A673 (cell line): ENCODE data around the gene XIRP2. TPM values are rescaled to one million over a fixed set of nuclear protein-coding genes. Genes with fewer than 3 reads are reported as not detected.

Experiments
- BruUV-seq: library from RNA; stranded (reverse); fragments of 400-500 nt; replicated peaks from 2 replicates; lab custom pipeline; 2021; lab: Mats Ljungman, UMichigan
- CTCF ChIA-PET: fragments of 300-600 bp; sonication (Branson Sonifier 250); formaldehyde crosslinking; loops from one replicate; lab custom pipeline; 2022; ENCODE audit warnings: antibody characterized with exemption; lab: Charles Lee
- POLR2A ChIA-PET: fragments of 300-600 bp; sonication (Branson Sonifier 250); formaldehyde crosslinking; loops from one replicate; lab custom pipeline; 2022; ENCODE audit warnings: antibody characterized with exemption; ENCODE audit not compliant: low non-redundant PET; lab: Charles Lee
- DNase-seq: peaks from one replicate; pipeline ENCODE4 v3.0.0-alpha.2; 2015; ENCODE audit warnings: low spot score
- H3K27ac ChIP-seq: fragments of 200-600 bp; sonication (generic); 2 replicates; pipeline ENCODE4 v1.5.1; 2016; ENCODE audit warnings: mixed run types, low read depth, mild to moderate bottlenecking, mixed read lengths, antibody characterized with exemption, low read length; ENCODE audit not compliant: poor library complexity, severe bottlenecking
- H3K27me3 ChIP-seq: fragments of 200-600 bp; sonication (generic); replicated peaks from 2 replicates; pipeline ENCODE4 v1.6.1; 2017; ENCODE audit warnings: mixed run types, low read depth, mild to moderate bottlenecking, mixed read lengths, antibody characterized with exemption, low read length; ENCODE audit not compliant: insufficient read depth, poor library complexity
- H3K36me3 ChIP-seq: fragments of 200-600 bp; sonication (generic); 2 replicates; pipeline ENCODE4 v1.6.1; 2016; ENCODE audit warnings: mixed run types, mild to moderate bottlenecking, mixed read lengths, antibody characterized with exemption, low read length; ENCODE audit not compliant: insufficient read depth, poor library complexity, severe bottlenecking
- H3K4me1 ChIP-seq: fragments of 200-600 bp; sonication (generic); 2 replicates; pipeline ENCODE4 v1.6.1; 2017; ENCODE audit warnings: mixed run types, mild to moderate bottlenecking, mixed read lengths, antibody characterized with exemption, low read length; ENCODE audit not compliant: insufficient read depth, poor library complexity, severe bottlenecking
- H3K4me3 ChIP-seq: fragments of 200-600 bp; sonication (generic); 2 replicates; pipeline ENCODE4 v1.5.1; 2016; ENCODE audit warnings: low read depth, mixed run types, mild to moderate bottlenecking, mixed read lengths, low read length; ENCODE audit not compliant: poor library complexity, severe bottlenecking
- H3K9me3 ChIP-seq: fragments of 200-600 bp; sonication (generic); 2 replicates; pipeline ENCODE4 v1.6.1; 2016; ENCODE audit warnings: mixed run types, low read depth, mild to moderate bottlenecking, mixed read lengths, antibody characterized with exemption, low read length; ENCODE audit not compliant: poor library complexity, severe bottlenecking
- EZH2 ChIP-seq: fragments of 200-600 bp; sonication (generic); IDR thresholded peaks from 2 replicates; pipeline ENCODE4 v1.6.1; 2017; ENCODE audit warnings: borderline replicate concordance, low read depth, mild to moderate bottlenecking, mixed read lengths, antibody characterized with exemption, low read length; ENCODE audit not compliant: poor library complexity, severe bottlenecking
- intact Hi-C: fragments of 100-400 bp; cut with micrococcal nuclease; formaldehyde crosslinking; loops from one replicate; pipeline ENCODE4 v1.10.0; 2022; ENCODE audit not compliant: unreplicated experiment
- total RNA-seq: library from RNA; stranded (reverse); gene quantifications from 2 replicates; pipeline ENCODE4 v1.2.3, GENCODE V29; 2021
- TF ChIP-seq, protein P1 (sequence below): fragments of 300-800, 200-600 bp; sonication (generic); conservative IDR thresholded peaks from 2 replicates; pipeline ENCODE4 v1.5.1; 2017; ENCODE audit warnings: low read depth, mild to moderate bottlenecking, antibody characterized with exemption, low read length, moderate library complexity, mixed read lengths

XIRP2 gene
- total RNA-seq, 1 experiment from 2014 or later: 0.04 TPM

DNA sequence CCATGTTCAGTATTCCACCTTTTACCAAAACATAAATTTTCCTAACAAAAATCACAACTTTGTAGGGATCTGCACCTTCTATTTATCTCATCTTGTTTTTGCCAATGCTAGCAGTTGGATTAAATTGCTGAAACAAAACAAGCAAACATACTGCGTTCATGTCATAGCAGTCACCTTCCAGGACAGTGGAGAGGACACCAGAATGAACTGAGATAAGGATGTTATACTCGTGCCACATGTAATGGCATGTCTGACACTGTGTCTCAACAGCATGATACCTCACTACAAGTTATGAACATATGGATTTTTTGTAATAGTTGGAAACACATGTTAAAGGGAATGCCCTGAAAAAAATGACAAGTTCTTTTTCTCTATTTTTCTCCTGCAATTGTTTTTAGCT lies 245.3 kb downstream of the XIRP2 start:
- Histone ChIP-seq H3K36me3 (no peaks in the 10 kb centered on the region), H3K4me1 (peaks cover 13% of the 10 kb centered on the region), H3K4me3 (no peak overlapping the region), H3K27ac (no peak overlapping the region), H3K27me3 (no peaks in the 10 kb centered on the region), H3K9me3 (no peaks in the 10 kb centered on the region)
- ChIA-PET CTCF (no interaction called here), POLR2A (no interaction called here)
- DNase-seq: no peak
- intact Hi-C loops: no loop called here
- no peak for TF ChIP-seq EZH2
- TF ChIP-seq, protein P1, sequence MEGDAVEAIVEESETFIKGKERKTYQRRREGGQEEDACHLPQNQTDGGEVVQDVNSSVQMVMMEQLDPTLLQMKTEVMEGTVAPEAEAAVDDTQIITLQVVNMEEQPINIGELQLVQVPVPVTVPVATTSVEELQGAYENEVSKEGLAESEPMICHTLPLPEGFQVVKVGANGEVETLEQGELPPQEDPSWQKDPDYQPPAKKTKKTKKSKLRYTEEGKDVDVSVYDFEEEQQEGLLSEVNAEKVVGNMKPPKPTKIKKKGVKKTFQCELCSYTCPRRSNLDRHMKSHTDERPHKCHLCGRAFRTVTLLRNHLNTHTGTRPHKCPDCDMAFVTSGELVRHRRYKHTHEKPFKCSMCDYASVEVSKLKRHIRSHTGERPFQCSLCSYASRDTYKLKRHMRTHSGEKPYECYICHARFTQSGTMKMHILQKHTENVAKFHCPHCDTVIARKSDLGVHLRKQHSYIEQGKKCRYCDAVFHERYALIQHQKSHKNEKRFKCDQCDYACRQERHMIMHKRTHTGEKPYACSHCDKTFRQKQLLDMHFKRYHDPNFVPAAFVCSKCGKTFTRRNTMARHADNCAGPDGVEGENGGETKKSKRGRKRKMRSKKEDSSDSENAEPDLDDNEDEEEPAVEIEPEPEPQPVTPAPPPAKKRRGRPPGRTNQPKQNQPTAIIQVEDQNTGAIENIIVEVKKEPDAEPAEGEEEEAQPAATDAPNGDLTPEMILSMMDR: no peak
- BruUV-seq: no TSS peak

DNA sequence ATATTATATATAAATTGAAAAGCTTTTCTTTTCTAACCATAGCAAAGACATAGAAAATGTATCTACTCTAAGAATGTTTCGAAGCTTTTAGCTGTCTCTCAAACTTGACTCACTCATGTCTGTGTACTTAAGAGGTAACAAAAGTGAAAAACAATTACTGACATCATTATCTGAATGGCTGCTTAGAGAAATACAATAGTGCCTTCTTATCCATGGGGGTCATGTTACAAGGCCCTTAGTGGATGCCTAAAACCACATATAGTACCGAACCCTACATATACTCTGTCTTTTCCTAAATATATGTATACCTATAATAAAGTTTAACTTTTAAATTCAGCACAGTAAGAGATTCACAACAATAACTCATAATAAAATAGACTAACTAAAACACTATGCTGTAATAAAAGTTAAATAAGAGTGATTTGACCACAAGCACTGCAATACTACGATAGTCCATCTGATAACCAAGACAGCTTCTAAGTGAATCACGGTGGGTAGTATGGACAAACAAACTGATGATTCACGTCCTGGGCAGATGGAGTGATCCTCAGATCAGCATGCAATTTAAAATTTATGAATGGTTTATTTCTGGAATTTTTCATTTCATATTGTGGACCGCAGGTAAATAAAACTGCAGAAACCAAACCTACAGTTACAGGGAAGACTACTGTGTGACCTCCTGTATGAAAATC lies 246.2 kb downstream of the XIRP2 start:
- TF ChIP-seq EZH2: no peak
- TF ChIP-seq, protein P1: no peak
- POLR2A ChIA-PET: no interaction called here
- H3K9me3 ChIP-seq: no peaks in the 10 kb centered on the region
- no peak for DNase-seq
- intact Hi-C loops: no loop called here
- no TSS peak for BruUV-seq
- no peaks in the 10 kb centered on the region for H3K27me3 ChIP-seq
- CTCF ChIA-PET: no interaction called here
- peaks cover 13% of the 10 kb centered on the region for H3K4me1 ChIP-seq
- H3K27ac ChIP-seq: no peak overlapping the region
- no peak overlapping the region for H3K4me3 ChIP-seq
- no peaks in the 10 kb centered on the region for H3K36me3 ChIP-seq

DNA sequence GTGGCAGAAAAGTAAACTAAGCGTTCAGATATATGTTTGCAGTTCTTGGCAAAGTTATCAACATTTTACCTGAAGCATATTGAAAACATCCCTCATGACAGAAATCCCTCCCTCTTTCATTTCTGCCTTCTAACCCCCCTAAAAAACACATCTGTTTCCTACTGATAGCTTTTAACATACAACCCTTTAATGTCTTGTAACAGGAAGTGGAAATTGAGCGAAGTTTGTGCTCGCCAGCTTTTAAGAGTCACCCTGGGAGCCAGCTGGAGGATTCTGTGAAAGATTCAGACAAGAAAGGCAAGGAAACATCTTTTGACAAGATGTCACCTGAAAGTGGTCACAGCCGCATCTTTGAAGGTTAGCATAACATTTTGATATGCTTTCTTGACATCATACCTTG lies 247.4 kb downstream of the XIRP2 start:
- no TSS peak for BruUV-seq
- Histone ChIP-seq H3K4me1 (peaks cover 13% of the 10 kb centered on the region), H3K27ac (no peak overlapping the region), H3K9me3 (no peaks in the 10 kb centered on the region), H3K4me3 (no peak overlapping the region), H3K36me3 (no peaks in the 10 kb centered on the region), H3K27me3 (no peaks in the 10 kb centered on the region)
- CTCF ChIA-PET: no interaction called here
- TF ChIP-seq EZH2: no peak
- TF ChIP-seq, protein P1: no peak
- intact Hi-C loops: no loop called here
- POLR2A ChIA-PET: no interaction called here
- peak; percentile 50 for DNase-seq
